HepG2 (cell line): ENCODE measurements around the gene ZNF582. TPM values are rescaled to one million over a fixed set of nuclear protein-coding genes. Genes with fewer than 3 reads are reported as not detected.

Experiments used
- SMARCE1 ChIP-seq: fragments of 450-650 bp; IDR thresholded peaks from 2 replicates; pipeline ENCODE4 v1.6.1; 2017; ENCODE audit warnings: borderline replicate concordance
- ZIK1 ChIP-seq: sonication (generic); formaldehyde crosslinking; IDR thresholded peaks from 2 replicates; pipeline ENCODE4 v1.5.0; 2020; ENCODE audit warnings: mild to moderate bottlenecking, low read depth, missing genetic modification reagents, borderline replicate concordance
- polyA plus RNA-seq, 8 experiments: library from polyadenylated mRNA; depleted of rRNA in 3 of 8; stranded (reverse) in 7 of 8; unstranded in 1 of 8; fragments of >200 nt; fragmentation: Illumina TruSeq in 4 of 8; extraction: Trizol in 4 of 8; gene quantifications; 2 replicates each; pipeline versions ENCODE4 v1.2.1 to v1.2.3, GENCODE V29; 2011 to 2016; ENCODE audit warnings: low read depth in 4 of 8, missing spikeins in 1 of 8, mixed read lengths in 1 of 8; ENCODE audit not compliant: insufficient read depth in 1 of 8
- total RNA-seq, 5 experiments: library from RNA; depleted of rRNA; stranded (reverse); fragments of >200 nt; fragmentation: Illumina TruSeq; extraction: Trizol; gene quantifications; 2 replicates each; pipeline ENCODE4 v1.2.3, GENCODE V29; 2016; ENCODE audit warnings: low read depth in 1 of 5
- TF ChIP-seq, protein P1 (sequence below): sonication (generic); formaldehyde crosslinking; IDR thresholded peaks from 2 replicates; pipeline ENCODE4 v1.5.0; 2020; ENCODE audit warnings: mild to moderate bottlenecking, missing genetic modification reagents, borderline replicate concordance
- TF ChIP-seq, protein P2 (sequence below): sonication (generic); formaldehyde crosslinking; IDR thresholded peaks from 2 replicates; pipeline ENCODE4 v1.9.0; 2022; ENCODE audit warnings: missing genetic modification reagents, mild to moderate bottlenecking, borderline replicate concordance
- TF ChIP-seq, protein P3 (sequence below), 2 experiments: sonication (generic) in 1 of 2; formaldehyde crosslinking in 1 of 2; IDR thresholded peaks; 2 replicates each; pipeline versions ENCODE4 v1.6.1 to v1.9.0; 2014 to 2022; ENCODE audit warnings: antibody characterized with exemption in 1 of 2, borderline replicate concordance in 1 of 2, inconsistent platforms in 1 of 2, low read depth in 1 of 2, missing genetic modification reagents in 1 of 2
- TF ChIP-seq, protein P4 (sequence below): sonication (generic); formaldehyde crosslinking; IDR thresholded peaks from 2 replicates; pipeline ENCODE4 v1.4.0; 2020; ENCODE audit warnings: missing genetic modification reagents; ENCODE audit errors: not compliant biosample characterization

Gene ZNF582
- total and polyA plus RNA-seq, 2 of the 13 experiments (the other 11 are each of a cell fraction or from before 2014, with no cell fraction given) = 0.83 to 1.6 TPM

DNA sequence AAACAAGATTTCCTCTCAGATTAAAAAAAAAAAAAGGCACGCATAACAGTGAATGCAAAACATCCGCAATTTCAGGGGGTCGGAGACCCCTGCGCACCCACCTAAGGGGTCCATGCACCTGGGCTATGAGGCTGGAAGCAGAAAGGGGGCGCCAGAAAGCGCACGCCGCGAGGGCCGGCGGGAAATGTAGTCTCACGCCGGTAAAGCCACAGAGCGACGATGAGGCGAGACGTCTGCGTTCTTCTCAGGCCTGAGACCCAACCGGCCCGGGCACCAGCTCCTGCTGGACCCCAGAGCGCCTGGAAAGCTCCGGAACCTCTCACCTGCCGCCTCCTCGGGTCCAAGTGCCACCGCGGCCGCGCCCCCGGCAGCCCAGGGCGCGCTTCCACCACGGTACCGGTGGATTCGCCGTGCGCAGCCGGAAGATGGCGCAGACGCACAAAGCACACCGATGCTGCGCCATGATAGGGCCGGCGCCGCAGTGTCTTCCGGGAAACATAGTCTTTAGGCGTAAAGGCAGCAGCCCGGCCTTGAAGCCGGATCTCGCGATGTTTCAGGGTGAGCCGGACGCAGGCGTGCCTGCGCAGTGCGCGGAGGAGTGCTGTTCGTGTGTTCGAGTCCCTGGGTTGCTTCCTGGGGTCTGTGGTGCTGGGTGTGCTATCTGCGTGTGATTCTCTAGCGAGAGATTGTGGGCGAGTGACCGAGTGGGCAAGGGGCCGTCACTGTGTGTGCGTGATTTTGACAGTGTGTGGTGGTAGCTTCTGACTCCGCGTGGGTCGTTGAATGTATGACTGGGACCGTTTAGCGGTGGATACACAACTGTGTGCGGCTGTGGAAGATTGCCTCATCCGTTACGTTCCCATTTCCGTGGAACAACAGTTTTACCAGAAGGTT, at the start of gene ZNF582 (continued):
- TF ChIP-seq, protein P1, sequence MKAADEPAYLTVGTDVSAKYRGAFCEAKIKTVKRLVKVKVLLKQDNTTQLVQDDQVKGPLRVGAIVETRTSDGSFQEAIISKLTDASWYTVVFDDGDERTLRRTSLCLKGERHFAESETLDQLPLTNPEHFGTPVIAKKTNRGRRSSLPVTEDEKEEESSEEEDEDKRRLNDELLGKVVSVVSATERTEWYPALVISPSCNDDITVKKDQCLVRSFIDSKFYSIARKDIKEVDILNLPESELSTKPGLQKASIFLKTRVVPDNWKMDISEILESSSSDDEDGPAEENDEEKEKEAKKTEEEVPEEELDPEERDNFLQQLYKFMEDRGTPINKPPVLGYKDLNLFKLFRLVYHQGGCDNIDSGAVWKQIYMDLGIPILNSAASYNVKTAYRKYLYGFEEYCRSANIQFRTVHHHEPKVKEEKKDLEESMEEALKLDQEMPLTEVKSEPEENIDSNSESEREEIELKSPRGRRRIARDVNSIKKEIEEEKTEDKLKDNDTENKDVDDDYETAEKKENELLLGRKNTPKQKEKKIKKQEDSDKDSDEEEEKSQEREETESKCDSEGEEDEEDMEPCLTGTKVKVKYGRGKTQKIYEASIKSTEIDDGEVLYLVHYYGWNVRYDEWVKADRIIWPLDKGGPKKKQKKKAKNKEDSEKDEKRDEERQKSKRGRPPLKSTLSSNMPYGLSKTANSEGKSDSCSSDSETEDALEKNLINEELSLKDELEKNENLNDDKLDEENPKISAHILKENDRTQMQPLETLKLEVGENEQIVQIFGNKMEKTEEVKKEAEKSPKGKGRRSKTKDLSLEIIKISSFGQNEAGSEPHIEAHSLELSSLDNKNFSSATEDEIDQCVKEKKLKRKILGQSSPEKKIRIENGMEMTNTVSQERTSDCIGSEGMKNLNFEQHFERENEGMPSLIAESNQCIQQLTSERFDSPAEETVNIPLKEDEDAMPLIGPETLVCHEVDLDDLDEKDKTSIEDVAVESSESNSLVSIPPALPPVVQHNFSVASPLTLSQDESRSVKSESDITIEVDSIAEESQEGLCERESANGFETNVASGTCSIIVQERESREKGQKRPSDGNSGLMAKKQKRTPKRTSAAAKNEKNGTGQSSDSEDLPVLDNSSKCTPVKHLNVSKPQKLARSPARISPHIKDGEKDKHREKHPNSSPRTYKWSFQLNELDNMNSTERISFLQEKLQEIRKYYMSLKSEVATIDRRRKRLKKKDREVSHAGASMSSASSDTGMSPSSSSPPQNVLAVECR = peak; percentile 70; the same call in 1 of the 2 replicates
- TF ChIP-seq ZIK1 (0 out of 2 replicates have a peak, but pooled peaks have one; percentile 54), SMARCE1 (no peak)
- TF ChIP-seq, protein P2, sequence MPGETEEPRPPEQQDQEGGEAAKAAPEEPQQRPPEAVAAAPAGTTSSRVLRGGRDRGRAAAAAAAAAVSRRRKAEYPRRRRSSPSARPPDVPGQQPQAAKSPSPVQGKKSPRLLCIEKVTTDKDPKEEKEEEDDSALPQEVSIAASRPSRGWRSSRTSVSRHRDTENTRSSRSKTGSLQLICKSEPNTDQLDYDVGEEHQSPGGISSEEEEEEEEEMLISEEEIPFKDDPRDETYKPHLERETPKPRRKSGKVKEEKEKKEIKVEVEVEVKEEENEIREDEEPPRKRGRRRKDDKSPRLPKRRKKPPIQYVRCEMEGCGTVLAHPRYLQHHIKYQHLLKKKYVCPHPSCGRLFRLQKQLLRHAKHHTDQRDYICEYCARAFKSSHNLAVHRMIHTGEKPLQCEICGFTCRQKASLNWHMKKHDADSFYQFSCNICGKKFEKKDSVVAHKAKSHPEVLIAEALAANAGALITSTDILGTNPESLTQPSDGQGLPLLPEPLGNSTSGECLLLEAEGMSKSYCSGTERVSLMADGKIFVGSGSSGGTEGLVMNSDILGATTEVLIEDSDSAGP (CRISPR knock-in tag) = peak; percentile 45; the same call in 1 of the 2 replicates
- TF ChIP-seq, protein P3, sequence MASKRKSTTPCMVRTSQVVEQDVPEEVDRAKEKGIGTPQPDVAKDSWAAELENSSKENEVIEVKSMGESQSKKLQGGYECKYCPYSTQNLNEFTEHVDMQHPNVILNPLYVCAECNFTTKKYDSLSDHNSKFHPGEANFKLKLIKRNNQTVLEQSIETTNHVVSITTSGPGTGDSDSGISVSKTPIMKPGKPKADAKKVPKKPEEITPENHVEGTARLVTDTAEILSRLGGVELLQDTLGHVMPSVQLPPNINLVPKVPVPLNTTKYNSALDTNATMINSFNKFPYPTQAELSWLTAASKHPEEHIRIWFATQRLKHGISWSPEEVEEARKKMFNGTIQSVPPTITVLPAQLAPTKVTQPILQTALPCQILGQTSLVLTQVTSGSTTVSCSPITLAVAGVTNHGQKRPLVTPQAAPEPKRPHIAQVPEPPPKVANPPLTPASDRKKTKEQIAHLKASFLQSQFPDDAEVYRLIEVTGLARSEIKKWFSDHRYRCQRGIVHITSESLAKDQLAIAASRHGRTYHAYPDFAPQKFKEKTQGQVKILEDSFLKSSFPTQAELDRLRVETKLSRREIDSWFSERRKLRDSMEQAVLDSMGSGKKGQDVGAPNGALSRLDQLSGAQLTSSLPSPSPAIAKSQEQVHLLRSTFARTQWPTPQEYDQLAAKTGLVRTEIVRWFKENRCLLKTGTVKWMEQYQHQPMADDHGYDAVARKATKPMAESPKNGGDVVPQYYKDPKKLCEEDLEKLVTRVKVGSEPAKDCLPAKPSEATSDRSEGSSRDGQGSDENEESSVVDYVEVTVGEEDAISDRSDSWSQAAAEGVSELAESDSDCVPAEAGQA (IDR thresholded peaks at IDR 0.05; ENCODE audit: low read depth) = peak; percentile 4; the same call in 1 of the 2 replicates
- TF ChIP-seq, protein P3 (CRISPR knock-in tag; IDR thresholded peaks at IDR 0.05; ENCODE audit: borderline replicate concordance) = no peak
- TF ChIP-seq, protein P4, sequence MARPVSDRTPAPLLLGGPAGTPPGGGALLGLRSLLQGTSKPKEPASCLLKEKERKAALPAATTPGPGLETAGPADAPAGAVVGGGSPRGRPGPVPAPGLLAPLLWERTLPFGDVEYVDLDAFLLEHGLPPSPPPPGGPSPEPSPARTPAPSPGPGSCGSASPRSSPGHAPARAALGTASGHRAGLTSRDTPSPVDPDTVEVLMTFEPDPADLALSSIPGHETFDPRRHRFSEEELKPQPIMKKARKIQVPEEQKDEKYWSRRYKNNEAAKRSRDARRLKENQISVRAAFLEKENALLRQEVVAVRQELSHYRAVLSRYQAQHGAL = no peak
